Tibial nerve (tissue), 3 donors: ENCODE results near the gene DOLPP1.

Source experiments
- POLR2A ChIP-seq, 2 donors: fragments of 450-650 bp; IDR thresholded peaks; one replicate each; pipeline ENCODE4 v1.6.1; 2017; ENCODE audit warnings: antibody characterized with exemption in 2 of 2, mild to moderate bottlenecking in 2 of 2, moderate library complexity in 2 of 2
- TF ChIP-seq, protein P1 (sequence below), 5 experiments: fragments of 200-600 bp in 3 of 5; fragments of 450-650 bp in 2 of 5; sonication (generic) in 3 of 5; IDR thresholded peaks; one replicate each; pipeline ENCODE4 v1.5.1; 2016 to 2019; ENCODE audit warnings: antibody characterized with exemption in 5 of 5, mild to moderate bottlenecking in 3 of 5, moderate library complexity in 2 of 5

DNA sequence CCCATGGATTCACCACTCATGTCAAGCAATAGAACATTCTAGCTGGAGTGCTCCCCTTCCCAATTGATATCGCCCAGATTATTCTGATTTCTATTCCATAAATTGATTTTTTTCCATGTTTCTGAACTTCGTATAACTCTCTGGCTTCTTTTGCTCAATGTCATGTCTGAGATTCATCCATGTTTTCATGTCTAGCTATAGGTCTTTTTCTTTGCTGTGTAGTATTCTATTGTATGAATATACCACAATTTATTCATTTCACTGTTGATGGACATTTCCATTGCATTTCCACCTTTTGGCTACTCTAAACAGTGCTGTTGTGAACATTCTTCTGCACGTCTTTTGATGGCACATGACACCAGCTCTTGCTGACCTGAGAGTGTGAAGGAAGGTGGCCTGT lies 49.9 kb downstream of the DOLPP1 start:
- TF ChIP-seq, protein P1, sequence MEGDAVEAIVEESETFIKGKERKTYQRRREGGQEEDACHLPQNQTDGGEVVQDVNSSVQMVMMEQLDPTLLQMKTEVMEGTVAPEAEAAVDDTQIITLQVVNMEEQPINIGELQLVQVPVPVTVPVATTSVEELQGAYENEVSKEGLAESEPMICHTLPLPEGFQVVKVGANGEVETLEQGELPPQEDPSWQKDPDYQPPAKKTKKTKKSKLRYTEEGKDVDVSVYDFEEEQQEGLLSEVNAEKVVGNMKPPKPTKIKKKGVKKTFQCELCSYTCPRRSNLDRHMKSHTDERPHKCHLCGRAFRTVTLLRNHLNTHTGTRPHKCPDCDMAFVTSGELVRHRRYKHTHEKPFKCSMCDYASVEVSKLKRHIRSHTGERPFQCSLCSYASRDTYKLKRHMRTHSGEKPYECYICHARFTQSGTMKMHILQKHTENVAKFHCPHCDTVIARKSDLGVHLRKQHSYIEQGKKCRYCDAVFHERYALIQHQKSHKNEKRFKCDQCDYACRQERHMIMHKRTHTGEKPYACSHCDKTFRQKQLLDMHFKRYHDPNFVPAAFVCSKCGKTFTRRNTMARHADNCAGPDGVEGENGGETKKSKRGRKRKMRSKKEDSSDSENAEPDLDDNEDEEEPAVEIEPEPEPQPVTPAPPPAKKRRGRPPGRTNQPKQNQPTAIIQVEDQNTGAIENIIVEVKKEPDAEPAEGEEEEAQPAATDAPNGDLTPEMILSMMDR (IDR thresholded peaks at IDR 0.05) = no peak
- TF ChIP-seq POLR2A (IDR thresholded peaks at IDR 0.05) = no peak
